Fibroblast of villous mesenchyme (primary cell): Measurements from ENCODE around the gene CD274. TPM values are rescaled to one million over a fixed set of nuclear protein-coding genes. Genes with fewer than 3 reads are reported as not detected.
A peak's percentile ranks its signal among the peaks of the same experiment; 100 is the strongest.

Source experiments
- DNase-seq: peaks from one replicate; pipeline ENCODE4 v3.0.0-alpha.2; 2010; ENCODE audit warnings: low read depth
- H3K4me3 ChIP-seq: 2 replicates; pipeline ENCODE4 v1.5.1; 2011; ENCODE audit warnings: low read depth, mild to moderate bottlenecking, low read length
- CTCF ChIP-seq: IDR thresholded peaks from 2 replicates; pipeline ENCODE4 v1.5.1; 2012; ENCODE audit warnings: low read depth, mild to moderate bottlenecking, low read length; ENCODE audit not compliant: insufficient read depth
- total RNA-seq: library from RNA; depleted of rRNA; stranded (reverse); fragments of >200 nt; gene quantifications from 2 replicates; pipeline ENCODE4 v1.2.3, GENCODE V29; 2012

The CD274 gene
- total RNA-seq, 1 donor: 12.1 TPM

GRCh38 chr9:5516453-5517220 lies 66.3 kb downstream of the CD274 start:
- no peak overlapping the region for H3K4me3 ChIP-seq
- no peak for DNase-seq
- TF ChIP-seq CTCF: no peak

- H3K4me3 ChIP-seq: no peak overlapping the region
- DNase-seq: peak; percentile 48
- no peak for TF ChIP-seq CTCF
Observed at GRCh38 chr9:5518171-5518936, 68.0 kb downstream of the CD274 start.

DNA sequence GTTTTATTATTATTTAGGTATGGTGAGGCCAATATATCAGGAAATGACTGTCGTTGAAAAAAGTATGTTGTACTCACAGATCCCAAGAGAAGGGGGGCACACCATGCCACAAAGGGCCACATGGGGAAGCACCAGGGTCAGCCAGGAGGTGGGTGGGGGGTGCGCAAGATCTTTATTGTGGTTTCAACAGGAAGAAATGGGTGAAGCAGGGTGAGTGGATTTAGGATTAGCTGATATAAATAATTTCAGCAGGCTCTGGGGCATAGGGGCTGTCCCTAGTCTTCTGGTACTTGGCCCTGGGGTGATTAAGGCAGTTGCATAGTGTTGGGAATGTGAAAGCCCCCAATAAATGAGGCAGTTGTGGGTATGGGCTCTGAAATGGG lies 68.6 kb downstream of the CD274 start:
- no peak for DNase-seq
- no peak overlapping the region for H3K4me3 ChIP-seq
- no peak for TF ChIP-seq CTCF

Other genes starting within 250 kb of the CD274 start
- not detected in 2 replicates for gene INSL4, start 219.1 kb upstream of the CD274 start, total RNA-seq
- 0.43 TPM in 1 of 2 replicates, not detected in the other for gene RLN2, start 145.8 kb upstream of the CD274 start, total RNA-seq
- not detected in 2 replicates for gene RLN1, start 110.7 kb upstream of the CD274 start, total RNA-seq
- gene PLGRKT, start 12.6 kb upstream of the CD274 start, total RNA-seq: 17.7 and 20.3 TPM in 2 replicates
- 31.6 and 59.6 TPM in 2 replicates for gene PDCD1LG2, start 60.0 kb downstream of the CD274 start, total RNA-seq
- gene RIC1, start 178.6 kb downstream of the CD274 start, total RNA-seq: 57.3 and 71.2 TPM in 2 replicates